Measurements from ENCODE around the gene RBCK1. TPM values are rescaled to one million over a fixed set of nuclear protein-coding genes. Genes with fewer than 3 reads are reported as not detected.

The RBCK1 gene
- total RNA-seq, 6 donors from 2014 or later: 63.4 to 179 (median 109) TPM

GRCh38 chr20:432677-433299, 24.7 kb downstream of the RBCK1 start:
- ATAC-seq (ENCODE audit: low FRiP score in 2 of 2) (no peak), DNase-seq (peak in 1 of 2 donors; percentile 46)
- H3K9me3 ChIP-seq: no peaks in the 10 kb centered on the region
- TF ChIP-seq POLR2AphosphoS5 (IDR thresholded peaks at IDR 0.05) (no peak), CTCF (IDR thresholded peaks at IDR 0.05) (no peak), POLR2A (IDR thresholded peaks at IDR 0.05) (no peak), EP300 (IDR thresholded peaks at IDR 0.05) (no peak)
- no peak overlapping the region for H3K4me3 ChIP-seq
- H3K4me1 ChIP-seq: peaks cover 0 to 5% (median under 1%) of the 10 kb centered on the region in 4 donors
- 91 to 100% methylated on average over 7 to 11 of the region's 11 CpGs for WGBS, 2 donors
- no peaks in the 10 kb centered on the region for H3K27me3 ChIP-seq
- H3K36me3 ChIP-seq: peaks cover 21 to 91% (median 72%) of the 10 kb centered on the region in 4 donors
- no peak overlapping the region for H3K27ac ChIP-seq

- H3K27me3 ChIP-seq: no peaks in the 10 kb centered on the region
- ATAC-seq (ENCODE audit: low FRiP score in 2 of 2) (no peak), DNase-seq (no peak)
- no peak overlapping the region for H3K4me3 ChIP-seq
- H3K9me3 ChIP-seq: no peaks in the 10 kb centered on the region
- H3K4me1 ChIP-seq: peaks cover 6 to 11% (median 6%) of the 10 kb centered on the region in 4 donors
- peak overlapping the region in 1 of 4 donors; percentile 27 for H3K27ac ChIP-seq
- 79 to 80% methylated on average over 12 of the region's 12 CpGs for WGBS, 2 donors
- peaks cover 27 to 93% (median 72%) of the 10 kb centered on the region in 4 donors for H3K36me3 ChIP-seq
- no peak for TF ChIP-seq CTCF (IDR thresholded peaks at IDR 0.05)
- no peak for TF ChIP-seq POLR2AphosphoS5 (IDR thresholded peaks at IDR 0.05)
- TF ChIP-seq EP300 (IDR thresholded peaks at IDR 0.05): no peak
- no peak for TF ChIP-seq POLR2A (IDR thresholded peaks at IDR 0.05)
Observed at GRCh38 chr20:433300-433975, 25.3 kb downstream of the RBCK1 start.

GRCh38 chr20:434221-434620, 26.1 kb downstream of the RBCK1 start:
- H3K27ac ChIP-seq: no peak overlapping the region
- DNase-seq (no peak), ATAC-seq (ENCODE audit: low FRiP score in 2 of 2) (no peak)
- H3K9me3 ChIP-seq: no peaks in the 10 kb centered on the region
- H3K4me3 ChIP-seq: no peak overlapping the region
- H3K4me1 ChIP-seq: peaks cover 13 to 18% (median 14%) of the 10 kb centered on the region in 4 donors
- 83 to 88% methylated on average over 10 to 11 of the region's 11 CpGs for WGBS, 2 donors
- peaks cover 27 to 94% (median 68%) of the 10 kb centered on the region in 4 donors for H3K36me3 ChIP-seq
- no peaks in the 10 kb centered on the region for H3K27me3 ChIP-seq
- TF ChIP-seq CTCF (IDR thresholded peaks at IDR 0.05) (no peak), POLR2AphosphoS5 (IDR thresholded peaks at IDR 0.05) (no peak), EP300 (IDR thresholded peaks at IDR 0.05) (no peak), POLR2A (IDR thresholded peaks at IDR 0.05) (no peak)

- no peak for ATAC-seq (ENCODE audit: low FRiP score in 2 of 2)
- Histone ChIP-seq H3K27me3 (no peaks in the 10 kb centered on the region), H3K9me3 (no peaks in the 10 kb centered on the region), H3K27ac (no peak overlapping the region), H3K4me1 (peaks cover 17 to 22% (median 18%) of the 10 kb centered on the region in 4 donors), H3K4me3 (no peak overlapping the region), H3K36me3 (peaks cover 27 to 93% (median 68%) of the 10 kb centered on the region in 4 donors)
- peak in 1 of 2 donors; percentile 59 for DNase-seq
- 90 to 91% methylated on average over 8 to 16 of the region's 16 CpGs for WGBS, 2 donors
- TF ChIP-seq POLR2AphosphoS5 (IDR thresholded peaks at IDR 0.05) (no peak), EP300 (IDR thresholded peaks at IDR 0.05) (no peak), CTCF (IDR thresholded peaks at IDR 0.05) (no peak), POLR2A (IDR thresholded peaks at IDR 0.05) (no peak)
Observed at GRCh38 chr20:434661-435419, 26.7 kb downstream of the RBCK1 start.

Data from upper lobe of left lung (tissue), 6 donors.